Transverse colon (tissue), 4 donors: ENCODE data around the gene QSOX2. TPM values are rescaled to one million over a fixed set of nuclear protein-coding genes. Genes with fewer than 3 reads are reported as not detected.

Experiments
- DNase-seq: peaks from one replicate; pipeline ENCODE4 v3.0.0-alpha.2; 2019
- H3K27ac ChIP-seq, 4 donors: fragments of 200-600 bp; sonication (generic); 2 replicates each; pipeline ENCODE4 v1.5.1; 2016 to 2018; ENCODE audit warnings: inconsistent platforms in 4 of 4
- H3K27me3 ChIP-seq: fragments of 200-600 bp; sonication (generic); 2 replicates; pipeline ENCODE4 v1.5.1; 2017; ENCODE audit warnings: inconsistent platforms
- H3K36me3 ChIP-seq, 4 donors: fragments of 200-600 bp; sonication (generic); 2 replicates each; pipeline ENCODE4 v1.5.1; 2017 to 2019; ENCODE audit warnings: inconsistent platforms in 4 of 4
- H3K4me1 ChIP-seq, 4 donors: fragments of 200-600 bp; sonication (generic); 2 replicates each; pipeline ENCODE4 v1.5.1; 2017 to 2020; ENCODE audit warnings: inconsistent platforms in 4 of 4
- H3K4me3 ChIP-seq, 4 donors: fragments of 200-600 bp; sonication (generic); 1 replicate in 1 of 4; 2 replicates in 3 of 4; pipeline versions ENCODE4 v1.5.1 to v1.6.1; 2017 to 2019; ENCODE audit warnings: inconsistent platforms in 4 of 4
- H3K9me3 ChIP-seq, 2 donors: fragments of 200-600 bp; sonication (generic); 2 replicates each; pipeline ENCODE4 v1.5.1; 2017 to 2019; ENCODE audit warnings: inconsistent platforms in 2 of 2
- CTCF ChIP-seq, 5 experiments: fragments of 200-600 bp in 3 of 5; fragments of 450-650 bp in 2 of 5; sonication (generic) in 3 of 5; IDR thresholded peaks; 1 replicate in 2 of 5; 2 replicates in 3 of 5; pipeline ENCODE4 v1.5.1; 2016 to 2017; ENCODE audit warnings: antibody characterized with exemption in 5 of 5, inconsistent platforms in 3 of 5, mild to moderate bottlenecking in 2 of 5, moderate library complexity in 1 of 5
- EP300 ChIP-seq: sonication (generic); formaldehyde crosslinking; IDR thresholded peaks from one replicate; pipeline ENCODE4 v1.6.1; 2017; ENCODE audit warnings: antibody characterized with exemption, low read depth
- POLR2A ChIP-seq: fragments of 450-650 bp; IDR thresholded peaks from one replicate; pipeline ENCODE4 v1.6.1; 2016; ENCODE audit warnings: antibody characterized with exemption, mild to moderate bottlenecking, moderate library complexity
- POLR2AphosphoS5 ChIP-seq, 3 donors: sonication (generic); formaldehyde crosslinking; IDR thresholded peaks; one replicate each; pipeline ENCODE4 v1.6.1; 2016; ENCODE audit warnings: antibody characterized with exemption in 3 of 3
- WGBS, 2 donors: methylation state at CpG; one replicate each; pipeline ENCODE4 v1.1.5; 2018; ENCODE audit warnings: low coverage in 1 of 2; 5-methylcytosine and 5-hydroxymethylcytosine counted together
- in situ Hi-C, 4 donors: fragments of 200-750 bp; cut with MboI; loops; one replicate each; pipeline versions ENCODE4 v1.15.0 to v1.15.1; 2017; ENCODE audit warnings: low sequenced_read_pairs in 3 of 4, low pct_ligation_motif_present in 1 of 4, low pct_unique_long_range_greater_than_20kb in 1 of 4
- intact Hi-C: fragments of 100-400 bp; cut with DNase I; formaldehyde crosslinking; loops from one replicate; pipeline ENCODE4 v1.15.1; 2023; ENCODE audit warnings: low total_unique reads
- total RNA-seq, 4 donors: library from RNA; depleted of rRNA; stranded (reverse); fragments of >200 nt; gene quantifications; one replicate each; pipeline ENCODE4 v1.1.0, GENCODE V29; 2016

QSOX2 gene
- total RNA-seq = 10 to 100 TPM in 1 of 4 donors, 1 to 10 TPM in 3; 3.7 to 18.1 (median 4.8) TPM

GRCh38 chr9:136245219-136246150 lies at the start of gene QSOX2:
TSS of gene QSOX2 (minus strand) at chr9:136245812. CDS start at chr9:136245803, 9 bp downstream.
- intact Hi-C loops (no loop called here), in situ Hi-C loops (no loop called here)
- peaks cover 13% of the 10 kb centered on the region for H3K27me3 ChIP-seq
- H3K9me3 ChIP-seq = no peaks in the 10 kb centered on the region
- 0% methylated on average over 3 to 30 of the region's 112 CpGs for WGBS, 2 donors
- no peaks in the 10 kb centered on the region for H3K36me3 ChIP-seq
- peak; percentile 87 for DNase-seq
- H3K4me3 ChIP-seq = peak within 1 kb of the TSS; percentile 72 to 95 (median 79)
- H3K4me1 ChIP-seq = peaks cover 8 to 19% (median 16%) of the 10 kb centered on the region in 4 donors
- H3K27ac ChIP-seq = peak within 1 kb of the TSS; percentile 43 to 77 (median 64)
- TF ChIP-seq POLR2AphosphoS5 (IDR thresholded peaks at IDR 0.05) = no peak
- no peak for TF ChIP-seq CTCF (IDR thresholded peaks at IDR 0.05)
- TF ChIP-seq EP300 = no peak
- TF ChIP-seq POLR2A = no peak

DNA sequence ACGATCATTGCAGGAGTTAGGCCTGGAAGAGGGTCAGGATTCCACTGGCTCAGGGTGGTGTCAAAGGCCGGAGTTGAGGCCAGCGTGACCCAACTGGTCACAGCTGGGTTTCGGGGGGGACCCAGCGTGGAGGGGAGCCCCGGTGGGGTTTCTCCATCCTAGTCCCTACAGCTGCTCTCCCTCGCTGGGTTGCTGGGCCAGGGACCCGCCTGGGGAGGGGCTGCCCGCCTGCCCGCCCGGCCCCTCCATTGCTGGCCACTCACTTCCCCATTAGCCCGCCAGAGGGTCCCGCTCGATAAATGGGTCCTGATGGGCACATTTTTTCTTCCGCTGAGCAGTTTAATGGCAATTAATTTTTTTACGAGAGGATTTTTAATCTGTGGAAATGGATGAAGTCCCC lies 49.4 kb upstream of the QSOX2 start:
- Histone ChIP-seq H3K4me1 (peaks cover 6 to 14% (median 10%) of the 10 kb centered on the region in 4 donors), H3K27me3 (peaks cover 4% of the 10 kb centered on the region), H3K4me3 (no peak overlapping the region), H3K36me3 (no peaks in the 10 kb centered on the region), H3K27ac (no peak overlapping the region), H3K9me3 (no peaks in the 10 kb centered on the region)
- in situ Hi-C loops = no loop called here
- no peak for TF ChIP-seq POLR2A
- no peak for TF ChIP-seq CTCF (IDR thresholded peaks at IDR 0.05)
- TF ChIP-seq EP300 = no peak
- no peak for TF ChIP-seq POLR2AphosphoS5 (IDR thresholded peaks at IDR 0.05)
- DNase-seq = no peak
- 90 to 91% methylated on average over 10 to 16 of the region's 16 CpGs for WGBS, 2 donors
- intact Hi-C loops = no loop called here

DNA sequence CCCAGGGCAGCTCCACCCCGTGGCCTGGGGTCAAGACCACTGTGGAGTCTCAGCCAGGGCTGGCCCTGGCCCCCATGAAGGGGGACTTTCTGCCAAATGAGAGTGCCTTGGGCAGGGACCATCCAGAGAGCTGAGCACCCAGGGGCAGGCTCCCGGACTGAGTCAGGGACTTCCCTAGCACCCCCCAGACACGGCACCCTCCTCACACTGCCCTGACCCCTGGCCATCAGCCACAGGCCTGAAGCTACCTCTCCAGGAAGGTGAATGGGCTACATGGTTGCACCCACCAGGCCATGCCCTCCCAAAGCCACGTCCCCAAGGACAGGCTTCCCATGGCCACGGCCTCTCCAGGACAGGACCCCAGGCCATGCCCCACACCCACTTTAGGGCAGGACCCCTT lies 48.8 kb upstream of the QSOX2 start:
- no peaks in the 10 kb centered on the region for H3K36me3 ChIP-seq
- no peaks in the 10 kb centered on the region for H3K9me3 ChIP-seq
- in situ Hi-C loops = no loop called here
- peaks cover 4% of the 10 kb centered on the region for H3K27me3 ChIP-seq
- no peak for DNase-seq
- intact Hi-C loops = no loop called here
- H3K4me1 ChIP-seq = peaks cover 6 to 14% (median 10%) of the 10 kb centered on the region in 4 donors
- no peak overlapping the region for H3K4me3 ChIP-seq
- no peak for TF ChIP-seq CTCF (IDR thresholded peaks at IDR 0.05)
- TF ChIP-seq EP300 = no peak
- TF ChIP-seq POLR2AphosphoS5 (IDR thresholded peaks at IDR 0.05) = no peak
- no peak for TF ChIP-seq POLR2A
- H3K27ac ChIP-seq = no peak overlapping the region
- WGBS, 2 donors = 60 to 72% methylated on average over 1 to 5 of the region's 5 CpGs

DNA sequence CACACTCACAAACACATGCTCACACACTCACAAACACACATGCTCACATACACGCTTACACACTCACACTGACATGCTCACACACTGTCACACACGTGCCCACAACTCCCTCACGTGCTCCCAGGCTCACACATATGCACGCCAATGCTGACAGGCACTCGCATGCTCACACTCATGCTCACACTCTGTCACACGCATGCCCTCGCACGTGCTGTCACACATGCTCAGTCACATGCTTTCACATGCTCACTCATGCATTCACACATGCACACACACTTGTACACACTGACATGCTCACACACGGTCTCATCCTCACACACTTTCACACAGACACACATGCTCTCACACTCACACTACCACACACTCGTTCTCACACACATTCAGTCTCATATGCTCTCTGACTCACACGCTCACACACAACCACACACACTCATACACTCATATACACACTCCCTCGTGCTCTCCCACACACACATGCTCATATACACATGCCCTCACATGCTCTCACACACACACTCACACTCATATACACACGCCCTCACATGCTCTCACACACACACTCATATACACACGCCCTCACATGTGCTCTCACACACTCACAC lies 48.0 kb upstream of the QSOX2 start:
- H3K4me1 ChIP-seq = peaks cover 6 to 14% (median 10%) of the 10 kb centered on the region in 4 donors
- H3K27ac ChIP-seq = no peak overlapping the region
- no peaks in the 10 kb centered on the region for H3K9me3 ChIP-seq
- WGBS, 2 donors = 81 to 86% methylated on average over 14 of the region's 14 CpGs
- in situ Hi-C loops (no loop called here), intact Hi-C loops (no loop called here)
- H3K4me3 ChIP-seq = no peak overlapping the region
- H3K36me3 ChIP-seq = no peaks in the 10 kb centered on the region
- DNase-seq = no peak
- H3K27me3 ChIP-seq = peaks cover 7% of the 10 kb centered on the region
- TF ChIP-seq POLR2A = no peak
- TF ChIP-seq POLR2AphosphoS5 (IDR thresholded peaks at IDR 0.05) = no peak
- no peak for TF ChIP-seq EP300
- no peak for TF ChIP-seq CTCF (IDR thresholded peaks at IDR 0.05)
